ENCODE results near the gene ADGRA3.
A peak's percentile ranks its signal among the peaks of the same experiment; 100 is the strongest.

ADGRA3 gene

DNA sequence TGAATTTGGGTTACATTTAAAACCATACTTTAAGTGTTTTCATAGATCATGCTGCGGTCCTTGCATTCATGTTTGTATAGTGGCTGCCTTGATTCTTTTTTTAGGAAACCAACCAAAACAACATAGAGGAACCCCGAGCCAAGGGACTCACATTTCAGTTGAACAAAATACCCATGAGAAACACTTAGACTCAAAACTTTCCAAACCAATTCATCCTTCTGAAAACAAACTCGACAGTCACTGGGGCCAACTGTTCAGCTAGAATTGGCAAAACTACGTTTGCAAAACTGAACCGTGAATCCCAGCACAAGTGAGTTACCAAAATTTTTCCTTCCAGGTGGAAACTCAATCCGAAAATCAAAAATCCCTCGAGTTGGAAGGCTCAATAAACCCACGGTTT is 1.4 kb downstream of the ADGRA3 start:
- Histone ChIP-seq H3K27ac (ENCODE audit: poor library complexity, severe bottlenecking) (peak overlapping the region; percentile 77), H3K36me3 (ENCODE audit: low read depth) (no peaks in the 10 kb centered on the region), H3K27me3 (ENCODE audit: insufficient read depth, poor library complexity, severe bottlenecking) (no peaks in the 10 kb centered on the region), H3K4me3 (ENCODE audit: severe bottlenecking) (peak overlapping the region; percentile 85), H3K9me3 (ENCODE audit: severe bottlenecking) (no peaks in the 10 kb centered on the region), H3K4me1 (ENCODE audit: insufficient read depth, poor library complexity, severe bottlenecking) (peaks cover 7% of the 10 kb centered on the region)
- DNase-seq (ENCODE audit: low spot score) (no peak), ATAC-seq (ENCODE audit: low read depth) (no peak)
- TF ChIP-seq CTCF (IDR thresholded peaks at IDR 0.05; ENCODE audit: poor library complexity, severe bottlenecking): no peak

GRCh38 chr4:22514001-22514400 is 1.9 kb downstream of the ADGRA3 start:
- H3K36me3 ChIP-seq (ENCODE audit: low read depth): no peaks in the 10 kb centered on the region
- peaks cover 7% of the 10 kb centered on the region for H3K4me1 ChIP-seq (ENCODE audit: insufficient read depth, poor library complexity, severe bottlenecking)
- DNase-seq (ENCODE audit: low spot score): no peak
- peak overlapping the region; percentile 85 for H3K4me3 ChIP-seq (ENCODE audit: severe bottlenecking)
- no peaks in the 10 kb centered on the region for H3K27me3 ChIP-seq (ENCODE audit: insufficient read depth, poor library complexity, severe bottlenecking)
- H3K9me3 ChIP-seq (ENCODE audit: severe bottlenecking): no peaks in the 10 kb centered on the region
- H3K27ac ChIP-seq (ENCODE audit: poor library complexity, severe bottlenecking): peak overlapping the region; percentile 77
- no peak for TF ChIP-seq CTCF (IDR thresholded peaks at IDR 0.05; ENCODE audit: poor library complexity, severe bottlenecking)
- ATAC-seq (ENCODE audit: low read depth): no peak

DNA sequence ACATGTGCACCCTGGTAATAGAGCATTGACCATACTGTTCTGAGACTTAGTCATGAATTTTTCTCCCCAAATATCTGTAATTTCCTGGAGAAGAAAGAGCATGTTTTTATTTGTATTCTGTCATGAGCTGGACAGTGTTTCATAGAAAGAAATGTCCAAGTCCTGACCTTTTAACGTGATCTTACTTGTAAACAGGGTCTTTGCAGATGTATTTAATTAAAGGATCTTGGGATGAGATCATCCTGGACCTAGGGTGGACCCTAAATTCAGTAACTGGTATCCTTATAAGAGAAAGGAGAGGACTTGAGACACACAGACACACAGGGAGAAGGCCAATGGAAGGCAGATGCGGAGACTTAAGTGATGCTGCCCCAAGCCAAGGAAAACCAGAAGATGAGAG is 3.6 kb downstream of the ADGRA3 start:
- H3K27ac ChIP-seq (ENCODE audit: poor library complexity, severe bottlenecking): no peak overlapping the region
- no peaks in the 10 kb centered on the region for H3K9me3 ChIP-seq (ENCODE audit: severe bottlenecking)
- ATAC-seq (ENCODE audit: low read depth): no peak
- no peaks in the 10 kb centered on the region for H3K27me3 ChIP-seq (ENCODE audit: insufficient read depth, poor library complexity, severe bottlenecking)
- no peak for TF ChIP-seq CTCF (IDR thresholded peaks at IDR 0.05; ENCODE audit: poor library complexity, severe bottlenecking)
- no peak overlapping the region for H3K4me3 ChIP-seq (ENCODE audit: severe bottlenecking)
- no peak for DNase-seq (ENCODE audit: low spot score)
- peaks cover 24% of the 10 kb centered on the region for H3K4me1 ChIP-seq (ENCODE audit: insufficient read depth, poor library complexity, severe bottlenecking)
- H3K36me3 ChIP-seq (ENCODE audit: low read depth): no peaks in the 10 kb centered on the region

GRCh38 chr4:22510750-22511149 is 5.1 kb downstream of the ADGRA3 start:
- no peaks in the 10 kb centered on the region for H3K27me3 ChIP-seq (ENCODE audit: insufficient read depth, poor library complexity, severe bottlenecking)
- ATAC-seq (ENCODE audit: low read depth) (no peak), DNase-seq (ENCODE audit: low spot score) (no peak)
- TF ChIP-seq CTCF (IDR thresholded peaks at IDR 0.05; ENCODE audit: poor library complexity, severe bottlenecking): no peak
- H3K4me3 ChIP-seq (ENCODE audit: severe bottlenecking): no peak overlapping the region
- peaks cover 26% of the 10 kb centered on the region for H3K4me1 ChIP-seq (ENCODE audit: insufficient read depth, poor library complexity, severe bottlenecking)
- H3K9me3 ChIP-seq (ENCODE audit: severe bottlenecking): no peaks in the 10 kb centered on the region
- H3K27ac ChIP-seq (ENCODE audit: poor library complexity, severe bottlenecking): no peak overlapping the region
- H3K36me3 ChIP-seq (ENCODE audit: low read depth): no peaks in the 10 kb centered on the region

- H3K36me3 ChIP-seq (ENCODE audit: low read depth): no peaks in the 10 kb centered on the region
- ATAC-seq (ENCODE audit: low read depth): peak; percentile 31
- no peak overlapping the region for H3K27ac ChIP-seq (ENCODE audit: poor library complexity, severe bottlenecking)
- no peak overlapping the region for H3K4me3 ChIP-seq (ENCODE audit: severe bottlenecking)
- no peaks in the 10 kb centered on the region for H3K27me3 ChIP-seq (ENCODE audit: insufficient read depth, poor library complexity, severe bottlenecking)
- no peak for TF ChIP-seq CTCF (IDR thresholded peaks at IDR 0.05; ENCODE audit: poor library complexity, severe bottlenecking)
- DNase-seq (ENCODE audit: low spot score): no peak
- no peaks in the 10 kb centered on the region for H3K9me3 ChIP-seq (ENCODE audit: severe bottlenecking)
- H3K4me1 ChIP-seq (ENCODE audit: insufficient read depth, poor library complexity, severe bottlenecking): peaks cover 20% of the 10 kb centered on the region
Observed at GRCh38 chr4:22508376-22508775, 7.5 kb downstream of the ADGRA3 start.
